A673 (cell line): ENCODE measurements around the gene PALB2. TPM values are rescaled to one million over a fixed set of nuclear protein-coding genes. Genes with fewer than 3 reads are reported as not detected.

Experiments used
- BruUV-seq: library from RNA; stranded (reverse); fragments of 400-500 nt; replicated peaks from 2 replicates; lab custom pipeline; 2021; lab: Mats Ljungman, UMichigan
- CTCF ChIA-PET: fragments of 300-600 bp; sonication (Branson Sonifier 250); formaldehyde crosslinking; loops from one replicate; lab custom pipeline; 2022; ENCODE audit warnings: antibody characterized with exemption; lab: Charles Lee
- POLR2A ChIA-PET: fragments of 300-600 bp; sonication (Branson Sonifier 250); formaldehyde crosslinking; loops from one replicate; lab custom pipeline; 2022; ENCODE audit warnings: antibody characterized with exemption; ENCODE audit not compliant: low non-redundant PET; lab: Charles Lee
- DNase-seq: peaks from one replicate; pipeline ENCODE4 v3.0.0-alpha.2; 2015; ENCODE audit warnings: low spot score
- H3K27ac ChIP-seq: fragments of 200-600 bp; sonication (generic); 2 replicates; pipeline ENCODE4 v1.5.1; 2016; ENCODE audit warnings: mixed run types, low read depth, mild to moderate bottlenecking, mixed read lengths, antibody characterized with exemption, low read length; ENCODE audit not compliant: poor library complexity, severe bottlenecking
- H3K27me3 ChIP-seq: fragments of 200-600 bp; sonication (generic); replicated peaks from 2 replicates; pipeline ENCODE4 v1.6.1; 2017; ENCODE audit warnings: mixed run types, low read depth, mild to moderate bottlenecking, mixed read lengths, antibody characterized with exemption, low read length; ENCODE audit not compliant: insufficient read depth, poor library complexity
- H3K36me3 ChIP-seq: fragments of 200-600 bp; sonication (generic); 2 replicates; pipeline ENCODE4 v1.6.1; 2016; ENCODE audit warnings: mixed run types, mild to moderate bottlenecking, mixed read lengths, antibody characterized with exemption, low read length; ENCODE audit not compliant: insufficient read depth, poor library complexity, severe bottlenecking
- H3K4me1 ChIP-seq: fragments of 200-600 bp; sonication (generic); 2 replicates; pipeline ENCODE4 v1.6.1; 2017; ENCODE audit warnings: mixed run types, mild to moderate bottlenecking, mixed read lengths, antibody characterized with exemption, low read length; ENCODE audit not compliant: insufficient read depth, poor library complexity, severe bottlenecking
- H3K4me3 ChIP-seq: fragments of 200-600 bp; sonication (generic); 2 replicates; pipeline ENCODE4 v1.5.1; 2016; ENCODE audit warnings: low read depth, mixed run types, mild to moderate bottlenecking, mixed read lengths, low read length; ENCODE audit not compliant: poor library complexity, severe bottlenecking
- H3K9me3 ChIP-seq: fragments of 200-600 bp; sonication (generic); 2 replicates; pipeline ENCODE4 v1.6.1; 2016; ENCODE audit warnings: mixed run types, low read depth, mild to moderate bottlenecking, mixed read lengths, antibody characterized with exemption, low read length; ENCODE audit not compliant: poor library complexity, severe bottlenecking
- EZH2 ChIP-seq: fragments of 200-600 bp; sonication (generic); IDR thresholded peaks from 2 replicates; pipeline ENCODE4 v1.6.1; 2017; ENCODE audit warnings: borderline replicate concordance, low read depth, mild to moderate bottlenecking, mixed read lengths, antibody characterized with exemption, low read length; ENCODE audit not compliant: poor library complexity, severe bottlenecking
- intact Hi-C: fragments of 100-400 bp; cut with micrococcal nuclease; formaldehyde crosslinking; loops from one replicate; pipeline ENCODE4 v1.10.0; 2022; ENCODE audit not compliant: unreplicated experiment
- total RNA-seq: library from RNA; stranded (reverse); gene quantifications from 2 replicates; pipeline ENCODE4 v1.2.3, GENCODE V29; 2021
- TF ChIP-seq, protein P1 (sequence below): fragments of 300-800, 200-600 bp; sonication (generic); conservative IDR thresholded peaks from 2 replicates; pipeline ENCODE4 v1.5.1; 2017; ENCODE audit warnings: low read depth, mild to moderate bottlenecking, antibody characterized with exemption, low read length, moderate library complexity, mixed read lengths

The PALB2 gene
- total RNA-seq, 1 experiment from 2014 or later, result 27.2 TPM

DNA sequence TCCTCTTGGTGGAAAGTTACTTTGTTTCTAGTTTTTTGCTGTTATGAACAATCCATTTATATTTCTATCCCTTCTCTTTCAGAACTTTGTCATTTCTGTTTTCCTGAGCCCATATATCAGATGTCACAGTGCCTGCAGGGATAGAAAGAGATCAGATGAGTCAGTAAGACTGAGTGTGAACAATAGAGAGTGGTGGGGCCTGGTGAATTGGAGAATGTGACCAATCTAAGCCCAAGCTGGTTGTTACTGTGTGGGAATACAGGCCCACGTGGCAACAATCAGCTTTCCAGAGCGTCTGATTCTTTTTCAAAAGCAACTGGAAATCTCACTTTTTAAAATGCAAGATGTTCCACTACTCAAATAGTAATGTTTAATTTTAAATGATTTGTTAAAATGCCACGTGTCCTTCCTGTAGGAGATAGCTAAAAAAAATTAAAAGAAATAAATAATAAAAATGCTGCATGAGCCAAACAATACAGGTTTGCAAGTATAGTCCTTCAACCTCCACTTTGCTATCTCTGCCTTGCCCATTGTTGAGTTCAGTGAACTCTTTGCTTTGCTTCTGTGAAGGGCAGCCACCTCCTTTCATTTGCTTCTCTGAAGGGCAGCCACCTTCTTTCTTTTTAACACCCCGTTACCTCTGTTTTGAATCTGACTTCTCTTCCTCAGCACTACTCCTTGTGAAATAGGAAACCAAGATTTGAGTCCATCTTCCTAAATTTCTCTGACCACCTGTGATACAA lies 9.7 kb upstream of the PALB2 start:
- peaks cover 6% of the 10 kb centered on the region for H3K4me1 ChIP-seq
- DNase-seq, result peak; percentile 61
- ChIA-PET POLR2A (no interaction called here), CTCF (no interaction called here)
- no peaks in the 10 kb centered on the region for H3K9me3 ChIP-seq
- H3K27me3 ChIP-seq, result no peaks in the 10 kb centered on the region
- no peak for TF ChIP-seq EZH2
- TF ChIP-seq, protein P1, sequence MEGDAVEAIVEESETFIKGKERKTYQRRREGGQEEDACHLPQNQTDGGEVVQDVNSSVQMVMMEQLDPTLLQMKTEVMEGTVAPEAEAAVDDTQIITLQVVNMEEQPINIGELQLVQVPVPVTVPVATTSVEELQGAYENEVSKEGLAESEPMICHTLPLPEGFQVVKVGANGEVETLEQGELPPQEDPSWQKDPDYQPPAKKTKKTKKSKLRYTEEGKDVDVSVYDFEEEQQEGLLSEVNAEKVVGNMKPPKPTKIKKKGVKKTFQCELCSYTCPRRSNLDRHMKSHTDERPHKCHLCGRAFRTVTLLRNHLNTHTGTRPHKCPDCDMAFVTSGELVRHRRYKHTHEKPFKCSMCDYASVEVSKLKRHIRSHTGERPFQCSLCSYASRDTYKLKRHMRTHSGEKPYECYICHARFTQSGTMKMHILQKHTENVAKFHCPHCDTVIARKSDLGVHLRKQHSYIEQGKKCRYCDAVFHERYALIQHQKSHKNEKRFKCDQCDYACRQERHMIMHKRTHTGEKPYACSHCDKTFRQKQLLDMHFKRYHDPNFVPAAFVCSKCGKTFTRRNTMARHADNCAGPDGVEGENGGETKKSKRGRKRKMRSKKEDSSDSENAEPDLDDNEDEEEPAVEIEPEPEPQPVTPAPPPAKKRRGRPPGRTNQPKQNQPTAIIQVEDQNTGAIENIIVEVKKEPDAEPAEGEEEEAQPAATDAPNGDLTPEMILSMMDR, result no peak
- H3K4me3 ChIP-seq, result no peak overlapping the region
- intact Hi-C loops, result no loop called here
- no TSS peak for BruUV-seq
- peak overlapping the region; percentile 17 for H3K27ac ChIP-seq
- peaks cover 20% of the 10 kb centered on the region for H3K36me3 ChIP-seq

DNA sequence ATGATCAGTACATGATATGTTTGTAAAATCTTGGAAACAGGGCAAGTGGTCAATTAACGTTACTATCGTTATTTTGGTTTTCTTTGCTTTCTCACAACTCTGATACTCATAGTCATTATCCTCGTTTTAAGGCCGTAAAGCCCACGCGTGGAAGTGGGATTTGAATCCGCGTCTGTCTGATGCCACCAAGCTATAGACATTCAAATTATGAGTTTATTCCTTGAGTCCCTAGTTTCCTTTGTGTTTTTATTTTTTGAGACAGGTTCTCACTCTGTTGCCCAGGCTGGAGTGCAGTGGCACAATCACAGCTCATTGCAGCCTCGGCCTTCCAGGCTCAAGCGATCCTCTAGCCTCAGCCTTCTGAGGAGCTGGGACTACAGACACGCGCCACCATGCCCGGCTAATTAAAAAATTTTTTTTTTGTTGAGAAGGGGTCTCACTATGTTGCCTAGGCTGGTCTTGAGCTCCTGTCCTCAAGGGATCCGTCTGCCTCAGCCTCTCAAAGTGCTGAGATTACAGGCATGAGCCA lies 1.2 kb upstream of the PALB2 start:
- no peak for TF ChIP-seq EZH2
- TF ChIP-seq, protein P1, result no peak
- Histone ChIP-seq H3K9me3 (no peaks in the 10 kb centered on the region), H3K27ac (peak overlapping the region; percentile 87), H3K4me3 (peak overlapping the region; percentile 99), H3K27me3 (no peaks in the 10 kb centered on the region), H3K36me3 (peaks cover 32% of the 10 kb centered on the region), H3K4me1 (peaks cover 14% of the 10 kb centered on the region)
- intact Hi-C loops, result no loop called here
- POLR2A ChIA-PET, result no interaction called here
- CTCF ChIA-PET, result no interaction called here
- BruUV-seq, result TSS peak; percentile 34
- no peak for DNase-seq

DNA sequence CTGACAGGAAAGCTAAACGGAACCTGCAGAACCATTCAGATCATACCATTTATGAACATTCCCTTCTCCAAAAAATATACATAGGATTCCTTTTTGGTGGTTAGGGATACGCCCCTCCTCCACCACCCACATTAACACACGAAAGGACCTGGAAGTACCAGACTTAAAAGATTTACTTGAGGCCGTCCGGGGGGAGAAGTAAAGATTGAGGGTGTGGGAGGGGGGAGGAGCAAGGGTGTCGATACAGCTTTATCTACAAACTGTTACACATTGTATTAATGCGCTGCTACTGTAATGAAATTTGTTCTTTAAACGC lies 537 bp downstream of the PALB2 start:
- intact Hi-C loops, result loop anchor here (2.0 kb wide), 1 partner anchor 38 kb away; the partner anchor contains the start of gene PLK1
- peaks cover 35% of the 10 kb centered on the region for H3K36me3 ChIP-seq
- H3K4me3 ChIP-seq, result peak overlapping the region; percentile 99
- no peaks in the 10 kb centered on the region for H3K9me3 ChIP-seq
- peaks cover 14% of the 10 kb centered on the region for H3K4me1 ChIP-seq
- no TSS peak for BruUV-seq
- no peak for TF ChIP-seq EZH2
- TF ChIP-seq, protein P1, result no peak
- H3K27ac ChIP-seq, result peak overlapping the region; percentile 87
- H3K27me3 ChIP-seq, result no peaks in the 10 kb centered on the region
- ChIA-PET POLR2A (no interaction called here), CTCF (no interaction called here)
- peak; percentile 35 for DNase-seq
